CD4-positive, alpha-beta T cell treated with Interleukin-17A for 4 hours (primary cell): Measurements from ENCODE around the gene PSMD6.

ENCODE experiments used
- DNase-seq: peaks from one replicate; pipeline ENCODE4 v3.0.0-alpha.2; 2020; ENCODE audit warnings: mixed read lengths

The PSMD6 gene

GRCh38 chr3:64042952-64043351 lies 19.7 kb upstream of the PSMD6 start:
- no peak for DNase-seq

- DNase-seq: no peak
Measured at GRCh38 chr3:64039981-64040733, 16.9 kb upstream of the PSMD6 start.

GRCh38 chr3:64039332-64039731 lies 16.0 kb upstream of the PSMD6 start:
- no peak for DNase-seq

- DNase-seq: no peak
Measured at GRCh38 chr3:64038253-64038767, 15.0 kb upstream of the PSMD6 start.

GRCh38 chr3:64037084-64037483 lies 13.8 kb upstream of the PSMD6 start:
- DNase-seq: no peak

DNA sequence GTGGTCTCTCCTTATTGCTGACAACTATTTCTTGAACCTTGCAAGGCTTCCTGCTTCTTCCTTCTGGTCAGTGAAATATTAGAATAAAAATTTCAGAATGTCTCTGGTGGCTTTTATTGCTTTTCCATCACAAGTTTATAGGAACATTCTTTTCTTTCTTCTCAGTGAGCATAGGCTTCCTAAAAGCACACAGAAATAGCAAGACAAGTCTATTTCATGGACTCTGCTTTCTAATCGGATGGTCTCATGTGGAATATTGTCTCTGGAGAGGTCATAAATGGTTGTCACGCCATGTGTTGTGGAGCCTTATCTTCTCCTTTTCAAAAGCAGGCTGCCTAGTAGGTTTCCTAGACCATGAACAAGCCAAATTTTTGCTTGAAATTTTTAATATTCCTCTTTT lies 9.8 kb upstream of the PSMD6 start:
- DNase-seq: no peak

DNA sequence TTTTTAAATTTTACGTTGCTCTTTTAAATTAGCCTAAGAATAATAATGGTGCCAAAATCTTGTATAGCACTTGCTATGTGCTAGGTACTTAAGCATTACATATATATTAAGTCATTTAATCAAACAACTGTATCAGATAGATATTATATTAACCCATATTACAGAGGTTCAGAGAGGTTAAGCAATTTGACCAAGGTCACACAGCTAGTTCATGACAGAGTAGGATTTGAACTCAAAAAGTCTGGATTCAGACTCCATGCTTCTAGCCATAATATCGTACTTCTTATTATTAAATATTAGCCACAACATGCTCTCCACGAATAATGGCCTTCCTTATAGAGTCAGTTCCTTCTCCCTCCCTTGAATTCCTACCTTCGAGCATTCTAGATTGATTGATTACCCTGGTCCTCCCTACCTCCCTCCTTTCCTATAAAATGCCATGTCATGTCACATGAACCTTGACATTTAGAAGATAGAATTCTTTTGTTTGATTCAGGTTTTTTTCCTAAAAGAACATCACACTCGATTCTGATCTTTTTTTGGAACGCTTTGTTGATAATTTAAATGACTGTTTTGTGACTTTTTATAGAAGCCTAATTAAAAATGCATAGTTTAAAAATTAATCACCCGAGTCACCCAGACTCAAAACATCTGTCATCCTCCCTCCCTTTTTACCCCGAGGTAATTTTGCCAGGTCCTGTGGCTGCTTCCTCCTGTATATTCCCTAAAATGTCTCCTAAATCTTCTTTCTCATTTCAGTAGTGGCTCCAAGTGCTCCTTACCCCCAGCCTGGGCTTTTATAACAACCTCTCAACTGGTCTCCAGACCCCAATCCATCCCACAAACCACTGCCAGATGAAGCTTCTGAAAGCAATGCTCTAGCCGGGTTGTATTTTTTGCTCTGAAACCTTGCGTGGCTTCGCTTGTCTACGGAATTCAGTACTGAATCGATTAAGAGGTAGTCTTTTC lies 8.5 kb upstream of the PSMD6 start:
- DNase-seq: no peak

- DNase-seq: peak; percentile 87
Measured at GRCh38 chr3:64030741-64031140, 7.4 kb upstream of the PSMD6 start.

GRCh38 chr3:64029287-64029686 lies 6.0 kb upstream of the PSMD6 start:
- no peak for DNase-seq

GRCh38 chr3:64028754-64029153 lies 5.5 kb upstream of the PSMD6 start:
- DNase-seq: no peak

DNA sequence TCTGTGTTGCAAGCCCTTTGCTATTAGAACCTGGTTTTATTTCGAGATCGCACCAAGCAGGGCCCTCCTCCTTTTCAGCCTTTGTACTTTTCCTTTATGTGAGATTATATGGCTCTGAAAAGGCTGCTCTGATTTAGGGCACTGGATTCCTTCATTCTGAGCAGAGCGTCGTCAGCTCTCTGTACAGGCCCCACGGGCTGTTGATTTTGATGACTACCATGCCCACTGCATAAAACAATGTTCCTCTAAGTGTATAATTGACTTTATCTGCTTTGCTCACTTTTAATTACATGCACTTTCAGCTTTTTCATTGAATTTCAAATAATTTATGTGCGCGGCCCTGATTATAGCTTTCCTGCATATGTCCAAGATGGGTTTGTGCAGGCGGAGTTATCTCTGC lies 4.4 kb upstream of the PSMD6 start:
- no peak for DNase-seq

DNA sequence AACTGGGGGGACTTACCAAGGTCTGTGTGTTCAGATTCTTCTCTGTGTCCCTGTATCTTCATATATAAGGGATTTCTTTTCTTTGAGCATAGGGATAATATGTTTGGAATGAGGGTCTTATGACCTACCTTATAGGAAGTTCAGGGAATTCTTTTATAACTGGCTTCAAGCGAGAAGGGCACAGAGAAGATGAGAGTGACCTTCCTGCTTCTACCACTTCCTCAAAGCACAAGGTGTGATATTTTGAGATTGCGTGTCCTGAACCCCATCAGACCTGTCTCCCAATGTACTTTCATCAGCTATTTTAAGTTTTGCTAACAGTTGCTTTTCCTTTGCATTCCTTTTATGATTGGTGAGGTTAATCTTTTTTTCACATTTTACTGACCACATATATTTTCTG lies 3.1 kb upstream of the PSMD6 start:
- no peak for DNase-seq

DNA sequence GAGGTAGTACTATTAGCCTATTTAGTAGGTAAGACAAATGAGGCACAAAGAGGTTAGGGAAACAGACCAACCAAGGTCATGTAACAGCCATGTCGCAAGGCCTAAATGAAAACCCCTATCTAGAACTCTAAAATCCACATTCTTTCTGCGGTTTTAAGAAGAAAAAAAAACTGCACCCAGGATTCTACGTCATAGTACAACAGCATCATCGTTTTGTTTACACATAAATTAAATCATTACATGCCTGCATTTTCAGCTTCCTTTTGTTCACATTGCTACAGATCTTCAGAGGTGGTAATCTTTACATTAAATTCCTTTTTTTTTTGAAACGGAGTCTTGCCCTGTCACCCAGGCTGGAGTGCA lies 548 bp upstream of the PSMD6 start:
- no peak for DNase-seq

DNA sequence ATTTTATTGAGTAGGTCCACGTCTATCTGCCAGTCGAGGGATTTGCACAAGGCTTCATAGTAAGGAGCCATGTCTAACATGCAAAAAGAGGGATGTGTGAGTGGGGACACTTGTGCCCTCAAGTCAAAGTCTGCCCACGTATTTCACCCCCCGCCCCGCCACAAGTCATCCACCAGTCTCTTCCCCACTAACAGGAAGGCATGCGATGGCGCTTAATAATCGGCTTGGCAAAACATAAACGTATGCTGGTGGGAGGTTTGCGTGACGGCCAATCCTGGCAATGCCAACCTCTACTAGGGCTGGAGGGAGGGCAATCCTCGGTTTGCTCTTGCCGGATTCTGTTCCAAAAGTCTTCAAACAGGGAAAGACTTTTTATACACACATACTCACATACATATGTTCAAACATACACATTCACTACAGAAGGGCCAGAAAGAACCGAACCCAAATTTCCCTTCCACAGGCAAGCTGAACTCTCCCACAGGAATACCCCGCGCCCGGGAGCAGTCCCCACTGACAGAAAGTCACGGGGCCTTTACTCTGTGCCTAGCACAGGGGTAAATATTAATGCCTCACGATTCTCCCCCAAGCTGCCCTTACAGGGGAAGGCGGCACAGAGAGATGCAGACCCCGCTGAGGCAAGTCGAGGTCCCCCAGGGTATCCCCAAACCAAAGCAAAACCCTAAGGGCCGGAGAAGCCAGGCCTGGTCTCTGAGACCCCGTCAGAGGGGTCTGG lies 675 bp downstream of the PSMD6 start:
- DNase-seq: peak; percentile 4

GRCh38 chr3:64021922-64022321 lies 1.4 kb downstream of the PSMD6 start:
- no peak for DNase-seq

DNA sequence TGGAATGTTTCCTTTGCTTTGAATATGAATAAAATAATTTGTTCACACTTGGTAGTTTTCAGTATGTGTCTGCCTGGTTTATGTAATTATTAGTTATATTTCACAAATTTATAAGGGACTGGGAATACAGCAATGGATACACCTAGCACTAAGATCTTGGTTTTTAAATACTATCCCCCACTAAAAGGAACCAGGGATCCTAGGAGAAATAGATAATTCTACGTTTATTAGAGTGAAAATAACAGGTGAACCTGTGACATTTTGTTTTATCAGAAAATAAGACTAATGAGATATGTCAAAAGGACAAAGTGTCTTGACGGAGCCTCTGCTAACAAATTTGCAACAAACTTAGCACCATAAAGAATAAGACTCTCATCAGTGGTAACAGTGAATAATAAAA lies 3.4 kb downstream of the PSMD6 start:
- DNase-seq: no peak

DNA sequence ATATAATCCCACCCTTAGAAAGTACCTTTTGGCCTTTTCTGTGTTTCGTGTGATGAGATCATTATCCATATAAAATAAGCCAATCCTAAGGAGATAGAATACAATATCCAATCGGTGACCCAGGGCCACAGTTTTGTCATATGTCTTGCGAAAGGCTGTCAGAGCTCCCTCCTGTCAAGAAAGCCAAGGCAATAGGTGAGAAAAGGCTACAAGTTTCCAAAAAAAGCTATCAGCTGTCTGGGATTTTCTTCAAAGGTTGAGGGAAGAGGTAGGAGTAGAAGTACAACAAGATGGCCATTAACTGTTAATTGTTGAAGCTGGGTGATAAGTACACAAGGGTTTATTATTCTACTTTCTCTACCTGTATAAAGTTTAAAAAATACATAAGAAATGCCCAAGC lies 4.0 kb downstream of the PSMD6 start:
- DNase-seq: no peak

GRCh38 chr3:64016941-64017620 lies 6.2 kb downstream of the PSMD6 start:
- no peak for DNase-seq

DNA sequence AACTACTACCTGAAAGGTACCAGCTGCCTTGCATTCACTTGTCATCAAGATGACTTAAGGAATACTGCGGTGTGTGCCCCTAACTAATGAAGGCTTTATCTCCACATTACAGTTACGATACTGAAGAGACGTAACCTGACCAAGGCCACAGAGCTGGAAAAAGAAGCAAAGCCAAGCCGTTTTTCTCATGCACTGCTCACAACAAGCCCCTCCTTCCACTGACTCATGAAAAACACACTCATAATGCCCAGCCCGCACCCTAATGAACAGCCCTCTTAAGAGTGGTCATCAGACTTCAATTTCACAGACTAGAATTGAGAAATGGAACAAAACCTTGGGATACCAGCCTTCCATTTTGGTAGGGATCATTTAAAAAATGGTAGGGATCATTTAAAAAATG lies 11.6 kb downstream of the PSMD6 start:
- no peak for DNase-seq

GRCh38 chr3:64010199-64010598 lies 13.1 kb downstream of the PSMD6 start:
- DNase-seq: no peak

DNA sequence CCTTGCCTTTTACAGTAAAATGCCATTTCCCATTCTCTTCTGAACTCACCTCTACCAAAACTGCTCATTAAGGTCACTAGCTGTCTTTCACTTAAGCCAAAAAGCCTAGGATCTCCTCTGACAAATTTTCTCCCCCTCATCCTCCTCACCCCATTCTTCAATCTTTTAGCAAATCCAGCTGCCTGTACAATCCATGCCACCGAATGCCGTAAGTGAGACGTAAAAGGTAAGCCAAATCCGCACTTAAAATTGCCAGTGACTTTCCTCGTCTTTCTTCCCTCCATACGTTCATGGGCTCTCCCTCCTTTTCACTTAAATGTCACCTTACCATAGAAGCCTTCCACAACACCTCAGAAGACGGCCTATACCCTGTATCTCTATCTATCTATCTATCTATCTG lies 13.8 kb downstream of the PSMD6 start:
- no peak for DNase-seq

DNA sequence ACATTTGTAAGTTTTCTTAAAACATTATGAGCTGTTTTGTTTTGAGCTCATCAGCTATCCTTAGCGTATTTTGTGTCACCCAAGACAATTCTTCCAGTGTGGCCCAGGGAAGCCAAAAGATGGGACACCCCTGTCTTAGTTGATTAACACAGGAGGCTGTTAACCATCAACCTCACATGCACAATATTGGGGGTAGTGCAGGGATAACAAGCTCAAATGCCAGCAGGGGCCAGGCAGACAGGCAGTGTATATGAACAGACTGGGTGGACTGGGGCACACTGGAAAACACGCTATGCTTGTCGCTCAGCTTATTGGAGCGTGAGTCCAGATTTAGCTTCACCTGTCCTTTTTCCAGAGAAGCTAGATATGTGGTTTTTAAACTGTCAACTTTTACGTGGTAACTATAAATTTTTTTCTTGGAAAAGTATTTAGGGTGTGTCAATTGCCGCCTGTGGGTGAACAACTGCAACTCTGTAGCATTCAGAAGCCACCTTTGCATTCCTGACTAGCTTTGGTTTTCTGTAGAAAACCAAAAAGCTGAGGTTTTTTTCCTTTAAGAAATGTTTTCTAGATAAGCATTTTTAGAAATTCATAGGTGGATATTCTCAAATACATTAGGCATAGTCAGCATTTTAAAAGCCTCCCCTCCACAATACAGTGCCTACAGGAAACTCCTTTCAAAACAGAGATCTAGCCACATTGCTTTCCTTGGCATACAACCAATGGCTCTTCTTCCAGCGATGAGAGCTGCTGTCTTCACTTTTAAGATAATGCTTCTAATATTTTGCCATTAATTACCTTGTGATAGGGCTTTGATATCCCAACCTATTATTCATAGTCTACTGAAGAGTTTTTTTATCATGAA lies 14.6 kb downstream of the PSMD6 start:
- DNase-seq: no peak
